ENCODE results near the gene ZNRF3.

DNA sequence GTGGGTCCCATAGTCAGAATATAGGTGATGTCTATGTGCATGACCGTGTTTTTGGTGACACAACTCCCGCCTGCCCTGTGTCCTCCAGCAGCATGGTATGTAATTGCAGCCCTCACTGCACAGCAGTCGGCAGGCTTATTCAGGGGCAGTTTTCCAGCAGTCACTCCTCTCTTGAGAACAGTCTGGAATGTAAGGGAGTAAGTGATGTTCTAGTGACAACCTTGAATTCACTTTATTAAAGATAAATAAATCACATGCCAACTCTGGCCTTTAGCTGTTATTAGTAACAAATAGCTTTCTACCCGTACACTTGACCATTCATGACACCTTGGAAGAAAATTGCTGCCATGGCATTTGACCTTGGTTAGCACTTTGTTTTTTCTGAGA, 27.9 kb downstream of the ZNRF3 start:
- TF ChIP-seq, protein P1, sequence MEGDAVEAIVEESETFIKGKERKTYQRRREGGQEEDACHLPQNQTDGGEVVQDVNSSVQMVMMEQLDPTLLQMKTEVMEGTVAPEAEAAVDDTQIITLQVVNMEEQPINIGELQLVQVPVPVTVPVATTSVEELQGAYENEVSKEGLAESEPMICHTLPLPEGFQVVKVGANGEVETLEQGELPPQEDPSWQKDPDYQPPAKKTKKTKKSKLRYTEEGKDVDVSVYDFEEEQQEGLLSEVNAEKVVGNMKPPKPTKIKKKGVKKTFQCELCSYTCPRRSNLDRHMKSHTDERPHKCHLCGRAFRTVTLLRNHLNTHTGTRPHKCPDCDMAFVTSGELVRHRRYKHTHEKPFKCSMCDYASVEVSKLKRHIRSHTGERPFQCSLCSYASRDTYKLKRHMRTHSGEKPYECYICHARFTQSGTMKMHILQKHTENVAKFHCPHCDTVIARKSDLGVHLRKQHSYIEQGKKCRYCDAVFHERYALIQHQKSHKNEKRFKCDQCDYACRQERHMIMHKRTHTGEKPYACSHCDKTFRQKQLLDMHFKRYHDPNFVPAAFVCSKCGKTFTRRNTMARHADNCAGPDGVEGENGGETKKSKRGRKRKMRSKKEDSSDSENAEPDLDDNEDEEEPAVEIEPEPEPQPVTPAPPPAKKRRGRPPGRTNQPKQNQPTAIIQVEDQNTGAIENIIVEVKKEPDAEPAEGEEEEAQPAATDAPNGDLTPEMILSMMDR (optimal IDR thresholded peaks at IDR 0.05 in 1 of 3, IDR thresholded peaks at IDR 0.05 in 1 of 3, conservative IDR thresholded peaks at IDR 0.05 in 1 of 3; ENCODE audit: extremely low read depth in 1 of 3, insufficient read depth in 2 of 3, low read length in 3 of 3) = no peak
- TF ChIP-seq EZH2 (IDR thresholded peaks at IDR 0.05; ENCODE audit: low read length) = no peak
